WTC11 (cell line): Measurements from ENCODE around the gene HDAC8.

Experiments used
- ATF1 ChIP-seq: sonication (generic); formaldehyde crosslinking; IDR thresholded peaks from 2 replicates; pipeline ENCODE4 v1.8.1; 2023; ENCODE audit warnings: mild to moderate bottlenecking, moderate library complexity, missing genetic modification reagents
- CDX4 ChIP-seq: fragments of 250-450 bp; sonication (Bioruptor Pico); IDR thresholded peaks from 2 replicates; pipeline ENCODE4 v1.9.0; 2021; ENCODE audit warnings: moderate library complexity, mild to moderate bottlenecking, inconsistent platforms, borderline replicate concordance
- CTCF ChIP-seq: fragments of 200-600 bp; IDR thresholded peaks from 2 replicates; pipeline ENCODE4 v1.8.0; 2022; ENCODE audit warnings: antibody characterized with exemption
- IRF2 ChIP-seq: sonication (generic); formaldehyde crosslinking; IDR thresholded peaks from 2 replicates; pipeline ENCODE4 v1.8.0; 2022; ENCODE audit warnings: low read depth, missing genetic modification reagents, borderline replicate concordance
- RORB ChIP-seq: fragments of 250-450 bp; sonication (Bioruptor Pico); IDR thresholded peaks from 2 replicates; pipeline ENCODE4 v1.9.0; 2021; ENCODE audit warnings: mild to moderate bottlenecking
- ZNF219 ChIP-seq: sonication (generic); formaldehyde crosslinking; IDR thresholded peaks from 2 replicates; pipeline ENCODE4 v1.8.0; 2023; ENCODE audit warnings: missing genetic modification reagents, mild to moderate bottlenecking, borderline replicate concordance
- TF ChIP-seq, protein P1 (sequence below): sonication (generic); formaldehyde crosslinking; IDR thresholded peaks from 2 replicates; pipeline ENCODE4 v1.8.1; 2023; ENCODE audit warnings: mild to moderate bottlenecking, missing genetic modification reagents, moderate library complexity
- TF ChIP-seq, protein P2 (sequence below): sonication (generic); formaldehyde crosslinking; IDR thresholded peaks from 2 replicates; pipeline ENCODE4 v1.8.0; 2022; ENCODE audit warnings: mild to moderate bottlenecking, missing genetic modification reagents

DNA sequence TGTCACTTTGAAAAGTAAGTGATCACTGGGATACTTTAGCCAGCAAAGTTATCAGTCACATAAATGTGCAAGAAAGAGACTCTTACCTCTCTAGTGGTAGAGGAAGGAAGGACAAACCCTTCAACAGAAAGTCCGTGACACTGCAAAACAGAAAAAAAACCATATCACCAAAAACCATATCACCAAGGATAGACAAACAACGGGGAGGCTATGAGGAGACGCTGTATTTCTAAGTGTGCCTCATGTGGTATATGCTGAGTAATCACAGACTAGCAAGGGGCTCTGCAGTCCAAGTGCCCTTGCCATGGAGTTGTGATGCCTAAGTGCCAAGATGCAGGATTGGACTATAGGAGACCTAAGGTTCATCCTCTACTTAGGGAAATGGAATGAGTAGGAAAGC lies 11.5 kb upstream of the HDAC8 start:
- TF ChIP-seq CTCF (no peak), CDX4 (CRISPR knock-in tag) (no peak), IRF2 (CRISPR knock-in tag) (no peak), ZNF219 (CRISPR knock-in tag) (no peak), ATF1 (CRISPR knock-in tag) (no peak), RORB (CRISPR knock-in tag) (no peak)
- TF ChIP-seq, protein P1, sequence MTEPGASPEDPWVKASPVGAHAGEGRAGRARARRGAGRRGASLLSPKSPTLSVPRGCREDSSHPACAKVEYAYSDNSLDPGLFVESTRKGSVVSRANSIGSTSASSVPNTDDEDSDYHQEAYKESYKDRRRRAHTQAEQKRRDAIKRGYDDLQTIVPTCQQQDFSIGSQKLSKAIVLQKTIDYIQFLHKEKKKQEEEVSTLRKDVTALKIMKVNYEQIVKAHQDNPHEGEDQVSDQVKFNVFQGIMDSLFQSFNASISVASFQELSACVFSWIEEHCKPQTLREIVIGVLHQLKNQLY (CRISPR knock-in tag), result no peak
- TF ChIP-seq, protein P2, sequence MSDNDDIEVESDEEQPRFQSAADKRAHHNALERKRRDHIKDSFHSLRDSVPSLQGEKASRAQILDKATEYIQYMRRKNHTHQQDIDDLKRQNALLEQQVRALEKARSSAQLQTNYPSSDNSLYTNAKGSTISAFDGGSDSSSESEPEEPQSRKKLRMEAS (CRISPR knock-in tag), result no peak
